ENCODE measurements around the gene CHST10. TPM values are rescaled to one million over a fixed set of nuclear protein-coding genes. Genes with fewer than 3 reads are reported as not detected.
"Not testable (repeated sequence)": the region's sequence is repeated elsewhere in the genome, so short reads cannot be mapped to it uniquely, and the experiment has no call there.

Gene CHST10
- total and polyA plus RNA-seq, 12 donors = 5.1 to 11.8 (median 8.9) TPM

GRCh38 chr2:100367163-100367562 is 50.3 kb downstream of the CHST10 start:
- ATAC-seq = no peak
- H3K4me3 ChIP-seq = no peak overlapping the region
- DNase-seq = no peak
- intact Hi-C loops (cut with DNase I) = loop anchor here in 1 of 10 donors (10.0 kb wide), 1 partner anchor 822 kb away; no protein-coding TSS in a partner anchor
- peaks cover 0 to 15% (median 0%) of the 10 kb centered on the region in 9 donors for H3K4me1 ChIP-seq
- WGBS, 2 donors = 80 to 87% methylated on average over 1 of the region's 1 CpG
- no peak for TF ChIP-seq CTCF (IDR thresholded peaks at IDR 0.05)
- H3K27me3 ChIP-seq = no peaks in the 10 kb centered on the region
- H3K36me3 ChIP-seq = no peaks in the 10 kb centered on the region
- no peak overlapping the region for H3K27ac ChIP-seq
- H3K9me3 ChIP-seq = peaks cover 0 to 47% (median 14%) of the 10 kb centered on the region in 11 donors

DNA sequence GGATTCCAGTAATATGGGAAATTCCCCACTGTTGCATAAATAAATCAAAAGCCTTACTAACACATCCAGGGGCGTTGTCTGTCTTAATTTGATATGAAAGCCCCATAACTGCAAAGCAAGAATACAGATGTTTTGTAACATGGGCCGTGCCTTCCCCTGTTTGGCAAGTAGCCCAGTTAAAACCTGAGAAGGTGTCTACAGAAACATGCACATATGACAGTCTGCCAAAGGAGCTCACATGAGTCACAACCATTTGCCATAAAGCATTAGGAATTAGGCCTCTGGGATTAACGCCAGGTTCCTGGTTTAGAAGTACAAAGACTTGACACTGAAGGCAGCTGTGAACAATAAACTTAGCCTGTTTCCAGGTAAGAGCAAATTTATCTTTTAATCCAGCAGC is 52.0 kb downstream of the CHST10 start:
- ATAC-seq (no peak), DNase-seq (peak in 1 of 2 donors; percentile 35)
- TF ChIP-seq CTCF (IDR thresholded peaks at IDR 0.05) = no peak
- H3K27ac ChIP-seq = no peak overlapping the region
- no peak overlapping the region for H3K4me3 ChIP-seq
- H3K27me3 ChIP-seq = no peaks in the 10 kb centered on the region
- no peaks in the 10 kb centered on the region for H3K36me3 ChIP-seq
- peaks cover 0 to 15% (median 0%) of the 10 kb centered on the region in 9 donors for H3K4me1 ChIP-seq
- peaks cover 0 to 47% (median 17%) of the 10 kb centered on the region in 11 donors for H3K9me3 ChIP-seq
- WGBS, 2 donors = 42 to 50% methylated on average over 3 of the region's 3 CpGs
- intact Hi-C loops (cut with DNase I) = loop anchor here in 1 of 10 donors (10.0 kb wide), 1 partner anchor 821 kb away; no protein-coding TSS in a partner anchor

DNA sequence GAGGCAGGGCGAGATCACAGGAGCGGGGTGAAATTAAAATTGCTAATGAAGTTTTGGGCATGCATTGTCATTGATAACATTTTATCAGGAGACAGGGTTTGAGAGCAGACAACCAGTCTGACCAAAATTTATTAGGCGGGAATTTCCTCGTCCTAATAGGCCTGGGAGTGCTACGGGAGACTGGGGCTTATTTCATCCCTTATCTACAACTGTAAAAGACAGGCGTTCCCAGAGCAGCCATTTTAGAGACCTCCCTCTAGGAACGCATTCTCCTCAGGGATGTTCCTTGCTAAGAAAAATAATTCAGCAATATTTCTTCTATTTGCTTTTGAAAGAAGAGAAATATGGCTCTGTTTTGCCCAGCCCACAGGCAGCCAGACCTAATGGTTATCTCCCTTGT is 55.2 kb downstream of the CHST10 start:
- not testable (repeated sequence) for H3K27me3 ChIP-seq, H3K36me3 ChIP-seq, H3K4me3 ChIP-seq, H3K27ac ChIP-seq, ATAC-seq, DNase-seq
- Histone ChIP-seq H3K4me1 (peaks cover 0 to 15% (median 0%) of the 10 kb centered on the region in 9 donors), H3K9me3 (peaks cover 0 to 32% (median 17%) of the 10 kb centered on the region in 11 donors)
- intact Hi-C loops (cut with DNase I) = loop anchor here in 1 of 10 donors (10.0 kb wide), 1 partner anchor 817 kb away; no protein-coding TSS in a partner anchor
- 93 to 97% methylated on average over 7 of the region's 7 CpGs for WGBS, 2 donors

- TF ChIP-seq CTCF (IDR thresholded peaks at IDR 0.05) = no peak
- Histone ChIP-seq H3K9me3 (peaks cover 0 to 35% (median 17%) of the 10 kb centered on the region in 11 donors), H3K36me3 (no peaks in the 10 kb centered on the region), H3K27ac (no peak overlapping the region), H3K4me1 (peaks cover 0 to 2% (median 0%) of the 10 kb centered on the region in 9 donors), H3K4me3 (no peak overlapping the region), H3K27me3 (no peaks in the 10 kb centered on the region)
- intact Hi-C loops (cut with DNase I) = no loop called here
- DNase-seq (no peak), ATAC-seq (no peak)
Measured at GRCh38 chr2:100359576-100359975, 57.9 kb downstream of the CHST10 start.

- 86 to 93% methylated on average over 2 of the region's 2 CpGs for WGBS, 2 donors
- Histone ChIP-seq H3K36me3 (no peaks in the 10 kb centered on the region), H3K27ac (no peak overlapping the region), H3K4me1 (no peaks in the 10 kb centered on the region), H3K4me3 (no peak overlapping the region), H3K27me3 (no peaks in the 10 kb centered on the region), H3K9me3 (peaks cover 0 to 35% (median 17%) of the 10 kb centered on the region in 11 donors)
- DNase-seq = no peak
- intact Hi-C loops (cut with DNase I) = no loop called here
- TF ChIP-seq CTCF (IDR thresholded peaks at IDR 0.05) = no peak
- no peak for ATAC-seq
Measured at GRCh38 chr2:100358554-100358953, 58.9 kb downstream of the CHST10 start.
